ENCODE data around the gene THG1L. TPM values are rescaled to one million over a fixed set of nuclear protein-coding genes. Genes with fewer than 3 reads are reported as not detected.

Gene THG1L
- 32.0 and 37.0 TPM in 2 replicates for polyA plus RNA-seq (2012; rRNA removed)
- 34.4 and 35.7 TPM in 2 replicates for polyA plus RNA-seq (2012; cell fraction: cytosol; rRNA removed)
- polyA plus RNA-seq (2012; cell fraction: nucleus; rRNA removed): 34.2 and 34.9 TPM in 2 replicates

- Histone ChIP-seq H3K79me2 (ENCODE audit: insufficient read depth) (peaks cover 16% of the 10 kb centered on the region), H3K36me3 (replicated peaks in 1 of 2; ENCODE audit: control insufficient read depth in 1 of 2, insufficient read depth in 2 of 2, low read length in 1 of 2) (peaks cover 17 to 25% of the 10 kb centered on the region in 2 experiments)
- TF ChIP-seq MAX (IDR thresholded peaks at IDR 0.05; ENCODE audit: low read depth): peak; percentile 87
- TF ChIP-seq ZBTB33 (IDR thresholded peaks at IDR 0.05; ENCODE audit: borderline replicate concordance, low read depth): peak; percentile 85
- peak; percentile 82 for TF ChIP-seq ELF1 (IDR thresholded peaks at IDR 0.05)
- no peak for TF ChIP-seq MEF2A (IDR thresholded peaks at IDR 0.05; ENCODE audit: borderline replicate concordance, low read depth)
- TF ChIP-seq REST (IDR thresholded peaks at IDR 0.05; ENCODE audit: low read depth, low read length): 0 out of 2 replicates have a peak, but pooled peaks have one; percentile 21
- TF ChIP-seq SIN3A (IDR thresholded peaks at IDR 0.05; ENCODE audit: borderline replicate concordance, low read depth, low read length): 0 out of 2 replicates have a peak, but pooled peaks have one; percentile 37
- peak; percentile 87 for TF ChIP-seq CHD2 (IDR thresholded peaks at IDR 0.05; ENCODE audit: low read length, partially characterized antibody)
- TF ChIP-seq EP300 (IDR thresholded peaks at IDR 0.05; ENCODE audit: borderline replicate concordance in 1 of 2, low read depth in 1 of 2, low read length in 1 of 2): no peak
- peak; percentile 72; the same call in 1 of the 2 replicates for TF ChIP-seq YY1 (IDR thresholded peaks at IDR 0.05; ENCODE audit: low read depth)
- TF ChIP-seq TAF1 (IDR thresholded peaks at IDR 0.05; ENCODE audit: borderline replicate concordance, low read depth, low read length): peak; percentile 75; the same call in 1 of the 2 replicates
- TF ChIP-seq USF2 (IDR thresholded peaks at IDR 0.05; ENCODE audit: borderline replicate concordance, low read depth, low read length): no peak
- TF ChIP-seq POLR2AphosphoS5 (IDR thresholded peaks at IDR 0.05; ENCODE audit: low read depth, low read length): peak; percentile 85; the same call in 1 of the 2 replicates
- TF ChIP-seq JUND (IDR thresholded peaks at IDR 0.05): no peak
- TF ChIP-seq RXRA (IDR thresholded peaks at IDR 0.05; ENCODE audit: borderline replicate concordance, low read depth): no peak
- TF ChIP-seq FOXM1 (IDR thresholded peaks at IDR 0.05; ENCODE audit: low read depth): no peak
- TF ChIP-seq IRF3 (IDR thresholded peaks at IDR 0.05; ENCODE audit: low read depth, low read length): no peak
- no peak; the same call in 1 of the 2 replicates for TF ChIP-seq NRF1 (IDR thresholded peaks at IDR 0.05; ENCODE audit: low read depth, low read length)
- TF ChIP-seq TEAD4 (IDR thresholded peaks at IDR 0.05; ENCODE audit: borderline replicate concordance, insufficient read depth): no peak
- no peak for TF ChIP-seq FOXJ3 (CRISPR knock-in tag; IDR thresholded peaks at IDR 0.05)
- TF ChIP-seq EZH2phosphoT487 (IDR thresholded peaks at IDR 0.05; ENCODE audit: borderline replicate concordance, low read depth): no peak
- no peak for TF ChIP-seq PBX3 (IDR thresholded peaks at IDR 0.05)
- TF ChIP-seq GABPA (IDR thresholded peaks at IDR 0.05; ENCODE audit: low read depth): peak; percentile 94
These were observed at the start of gene THG1L for GRCh38 chr5:157731272-157732129. Gene THG1L (plus strand): TSS chr5:157731420. CDS start chr5:157731441, 21 bp downstream.

More at GRCh38 chr5:157731272-157732129, at the start of gene THG1L:
- WGBS (ENCODE audit: low lambda C conversion rate): 3% methylated on average over 41 of the region's 47 CpGs
- ChIA-PET CTCF (interaction anchor here (0.7 to 2.6 kb wide), 6 partner anchors 12 to 1425 kb away, joined by 3 to 30 read pairs (median 5); partner anchors contain the start of gene LSM11), POLR2A (interaction anchor here (0.6 to 1.8 kb wide), 6 partner anchors 10 to 593 kb away, joined by 4 to 18 read pairs (median 4); partner anchors contain the start of genes LSM11 and MED7)
- Histone ChIP-seq H3K27ac (ENCODE audit: low read depth in 2 of 2, low read length in 1 of 2) (peak within 1 kb of the TSS; percentile 96 to 99), H3K4me2 (peak within 1 kb of the TSS; percentile 90), H2AFZ (ENCODE audit: low read depth) (peak within 1 kb of the TSS; percentile 95), H3K27me3 (ENCODE audit: insufficient read depth) (no peaks in the 10 kb centered on the region), H3K4me1 (ENCODE audit: control insufficient read depth in 1 of 2, insufficient read depth in 2 of 2, low read depth in 1 of 2, low read length in 1 of 2) (peaks cover 0 to 10% of the 10 kb centered on the region in 2 experiments; a peak in 2 of 4 replicates), H3K9ac (peak within 1 kb of the TSS; percentile 86), H3F3A (replicated peaks; ENCODE audit: insufficient read depth) (peaks cover 17% of the 10 kb centered on the region), H4K20me1 (ENCODE audit: insufficient read depth) (no peaks in the 10 kb centered on the region), H3K9me2 (no peaks in the 10 kb centered on the region), H3K9me3 (no peaks in the 10 kb centered on the region), H3K4me3 (ENCODE audit: low read depth in 2 of 2, low read length in 1 of 2) (peak within 1 kb of the TSS; percentile 84 to 93)
- DNase-seq: peak; percentile 91

Measured in SK-N-SH (cell line).